Fibroblast of villous mesenchyme (primary cell): Measurements from ENCODE around the gene CLEC16A. TPM values are rescaled to one million over a fixed set of nuclear protein-coding genes. Genes with fewer than 3 reads are reported as not detected.

Source experiments
- DNase-seq: peaks from one replicate; pipeline ENCODE4 v3.0.0-alpha.2; 2010; ENCODE audit warnings: low read depth
- H3K4me3 ChIP-seq: 2 replicates; pipeline ENCODE4 v1.5.1; 2011; ENCODE audit warnings: low read depth, mild to moderate bottlenecking, low read length
- CTCF ChIP-seq: IDR thresholded peaks from 2 replicates; pipeline ENCODE4 v1.5.1; 2012; ENCODE audit warnings: low read depth, mild to moderate bottlenecking, low read length; ENCODE audit not compliant: insufficient read depth
- total RNA-seq: library from RNA; depleted of rRNA; stranded (reverse); fragments of >200 nt; gene quantifications from 2 replicates; pipeline ENCODE4 v1.2.3, GENCODE V29; 2012

The CLEC16A gene
- total RNA-seq: 28.7 and 32.4 TPM in 2 replicates

GRCh38 chr16:10944249-10945064 lies at the start of gene CLEC16A:
Gene CLEC16A, plus strand, starts transcription at chr16:10944564. Its CDS starts 154 bp downstream, at chr16:10944718.
- TF ChIP-seq CTCF: no peak
- peak within 1 kb of the TSS; percentile 92 for H3K4me3 ChIP-seq
- DNase-seq: peak; percentile 97

GRCh38 chr16:10895053-10895946 lies 49.1 kb upstream of the CLEC16A start:
- peak; percentile 45 for DNase-seq
- no peak for TF ChIP-seq CTCF
- H3K4me3 ChIP-seq: no peak overlapping the region

GRCh38 chr16:10896165-10896564 lies 48.2 kb upstream of the CLEC16A start:
- no peak for TF ChIP-seq CTCF
- no peak for DNase-seq
- H3K4me3 ChIP-seq: no peak overlapping the region

- TF ChIP-seq CTCF: no peak
- no peak for DNase-seq
- no peak overlapping the region for H3K4me3 ChIP-seq
Measured at GRCh38 chr16:10896723-10897122, 47.6 kb upstream of the CLEC16A start.

- no peak for DNase-seq
- no peak overlapping the region for H3K4me3 ChIP-seq
- TF ChIP-seq CTCF: no peak
Measured at GRCh38 chr16:10897134-10897533, 47.2 kb upstream of the CLEC16A start.

- no peak overlapping the region for H3K4me3 ChIP-seq
- no peak for DNase-seq
- TF ChIP-seq CTCF: no peak
Measured at GRCh38 chr16:10902999-10903398, 41.4 kb upstream of the CLEC16A start.
